Right lobe of liver (tissue), 6 donors: ENCODE results near the gene CFTR. TPM values are rescaled to one million over a fixed set of nuclear protein-coding genes. Genes with fewer than 3 reads are reported as not detected.
A peak's percentile ranks its signal among the peaks of the same experiment; 100 is the strongest.

Source experiments
- ATAC-seq, 4 donors: fragments of 200-7000 bp; cut with Tn5 transposase; one replicate each; pipeline ENCODE4 v1.9.1; 2020; ENCODE audit warnings: mild to moderate bottlenecking in 4 of 4, moderate library complexity in 4 of 4
- DNase-seq, 3 donors: peaks; one replicate each; pipeline ENCODE4 v3.0.0-alpha.2; 2020
- H3K27ac ChIP-seq, 3 donors: fragments of 200-600 bp; one replicate each; pipeline ENCODE4 v1.8.0; 2022
- H3K27me3 ChIP-seq, 2 donors: fragments of 200-600 bp; one replicate each; pipeline ENCODE4 v1.8.0; 2022
- H3K36me3 ChIP-seq, 4 donors: fragments of 200-600 bp; sonication (generic) in 1 of 4; one replicate each; pipeline versions ENCODE4 v1.5.1 to v1.8.0; 2017 to 2022; ENCODE audit warnings: control low read depth in 1 of 4
- H3K4me1 ChIP-seq, 4 donors: fragments of 200-600 bp; sonication (generic) in 1 of 4; one replicate each; pipeline versions ENCODE4 v1.5.1 to v1.8.0; 2017 to 2022; ENCODE audit warnings: control low read depth in 1 of 4
- H3K4me3 ChIP-seq, 3 donors: fragments of 200-600 bp; one replicate each; pipeline ENCODE4 v1.8.0; 2022
- H3K9me3 ChIP-seq, 4 donors: fragments of 200-600 bp; sonication (generic) in 1 of 4; one replicate each; pipeline versions ENCODE4 v1.5.1 to v1.8.0; 2017 to 2022; ENCODE audit warnings: control low read depth in 1 of 4
- CTCF ChIP-seq, 4 donors: fragments of 200-600 bp in 3 of 4; fragments of 450-650 bp in 1 of 4; IDR thresholded peaks; one replicate each; pipeline versions ENCODE4 v1.5.1 to v1.8.0; 2016 to 2022; ENCODE audit warnings: antibody characterized with exemption in 4 of 4, mild to moderate bottlenecking in 2 of 4
- POLR2A ChIP-seq: fragments of 450-650 bp; IDR thresholded peaks from one replicate; pipeline ENCODE4 v1.6.1; 2017; ENCODE audit warnings: antibody characterized with exemption, mild to moderate bottlenecking
- WGBS: methylation state at CpG from one replicate; pipeline ENCODE4 v1.1.6; 2018; ENCODE audit warnings: low coverage, low lambda C conversion rate; ENCODE audit not compliant: insufficient coverage; ENCODE audit errors: missing lambda C conversion rate; 5-methylcytosine and 5-hydroxymethylcytosine counted together
- intact Hi-C, 2 donors: fragments of 100-400 bp; cut with DNase I; formaldehyde crosslinking; loops; one replicate each; pipeline versions ENCODE4 v1.11.2 to v1.14.1; 2022
- total RNA-seq, 6 experiments: library from RNA; depleted of rRNA in 2 of 6; stranded (reverse); fragments of >200 nt in 2 of 6; fragmentation: NEBNext Ultra II Directional in 3 of 6; extraction: Animal tissue kit (Norgen Biotek cat#: 25700) in 3 of 6; gene quantifications; one replicate each; pipeline versions ENCODE4 v1.1.0 to v1.2.4, GENCODE V29; 2016 to 2023
- donor health status: DM: no; HTN: yes; CAD: no.
- donor health status: DM: no; HTN: no; CAD: no.
- donor health status: DM: no; HTN: no; CAD: no.
- donor health status: DM: no; HTN: yes; CAD: no.
- donor health status: DM: no; HTN: yes; CAD: no.

The CFTR gene
- total RNA-seq, 6 experiments from 2014 or later, result 0.50 to 4.5 (median 1.5) TPM

GRCh38 chr7:117666031-117666430, 186.2 kb downstream of the CFTR start:
- ATAC-seq (no peak), DNase-seq (no peak)
- Histone ChIP-seq H3K36me3 (no peaks in the 10 kb centered on the region), H3K27ac (no peak overlapping the region), H3K4me3 (no peak overlapping the region), H3K4me1 (no peaks in the 10 kb centered on the region), H3K27me3 (no peaks in the 10 kb centered on the region), H3K9me3 (no peaks in the 10 kb centered on the region)
- intact Hi-C loops, result no loop called here
- 20% methylated on average over 1 of the region's 1 CpG for WGBS
- TF ChIP-seq CTCF (IDR thresholded peaks at IDR 0.05) (no peak), POLR2A (no peak)

GRCh38 chr7:117666689-117667088, 186.9 kb downstream of the CFTR start:
- H3K36me3 ChIP-seq, result no peaks in the 10 kb centered on the region
- H3K4me1 ChIP-seq, result no peaks in the 10 kb centered on the region
- intact Hi-C loops, result no loop called here
- no peak overlapping the region for H3K27ac ChIP-seq
- ATAC-seq (peak in 1 of 4 donors; percentile 75), DNase-seq (no peak)
- WGBS, result 82% methylated on average over 6 of the region's 6 CpGs
- H3K9me3 ChIP-seq, result no peaks in the 10 kb centered on the region
- no peak overlapping the region for H3K4me3 ChIP-seq
- TF ChIP-seq CTCF (IDR thresholded peaks at IDR 0.05), result no peak
- TF ChIP-seq POLR2A, result no peak
- H3K27me3 ChIP-seq, result no peaks in the 10 kb centered on the region

- Histone ChIP-seq H3K9me3 (no peaks in the 10 kb centered on the region), H3K4me1 (no peaks in the 10 kb centered on the region), H3K4me3 (no peak overlapping the region), H3K27ac (no peak overlapping the region), H3K36me3 (no peaks in the 10 kb centered on the region), H3K27me3 (no peaks in the 10 kb centered on the region)
- ATAC-seq, result no peak
- intact Hi-C loops, result no loop called here
- TF ChIP-seq POLR2A, result no peak
- no peak for TF ChIP-seq CTCF (IDR thresholded peaks at IDR 0.05)
- no peak for DNase-seq
- WGBS, result 55% methylated on average over 2 of the region's 2 CpGs
These were observed 187.6 kb downstream of the CFTR start for GRCh38 chr7:117667456-117667855.

GRCh38 chr7:117669818-117670217, 190.0 kb downstream of the CFTR start:
- Histone ChIP-seq H3K4me1 (peaks cover 0 to 7% (median 0%) of the 10 kb centered on the region in 4 donors), H3K27me3 (no peaks in the 10 kb centered on the region), H3K4me3 (no peak overlapping the region), H3K36me3 (no peaks in the 10 kb centered on the region), H3K9me3 (no peaks in the 10 kb centered on the region), H3K27ac (no peak overlapping the region)
- intact Hi-C loops, result no loop called here
- no peak for ATAC-seq
- 70% methylated on average over 4 of the region's 4 CpGs for WGBS
- DNase-seq, result no peak
- TF ChIP-seq POLR2A, result no peak
- no peak for TF ChIP-seq CTCF (IDR thresholded peaks at IDR 0.05)

- TF ChIP-seq CTCF (IDR thresholded peaks at IDR 0.05) (no peak), POLR2A (no peak)
- no peaks in the 10 kb centered on the region for H3K27me3 ChIP-seq
- H3K4me1 ChIP-seq, result peaks cover 0 to 7% (median 0%) of the 10 kb centered on the region in 4 donors
- intact Hi-C loops, result no loop called here
- H3K36me3 ChIP-seq, result no peaks in the 10 kb centered on the region
- peak in 2 of 4 donors; percentile 54 to 60 for ATAC-seq
- H3K27ac ChIP-seq, result no peak overlapping the region
- no peak overlapping the region for H3K4me3 ChIP-seq
- no peaks in the 10 kb centered on the region for H3K9me3 ChIP-seq
- no peak for DNase-seq
- 25% methylated on average over 1 of the region's 1 CpG for WGBS
These were observed 192.6 kb downstream of the CFTR start for GRCh38 chr7:117672453-117672852.
